WTC11 (cell line): ENCODE measurements around the gene RPL38. TPM values are rescaled to one million over a fixed set of nuclear protein-coding genes. Genes with fewer than 3 reads are reported as not detected.

Experiments used
- ATAC-seq: fragments of 200-7000 bp; cut with Tn5 transposase; 2 replicates; pipeline ENCODE4 v1.10.0; 2021; ENCODE audit warnings: mild to moderate bottlenecking, moderate library complexity
- CTCF ChIA-PET: fragments of 300-600 bp; sonication (Branson Sonifier 250); formaldehyde crosslinking; loops from one replicate; lab custom pipeline; 2021; ENCODE audit warnings: antibody characterized with exemption; lab: Charles Lee
- POLR2A ChIA-PET: fragments of 350-600 bp; sonication (Branson Sonifier 250); formaldehyde crosslinking; loops from one replicate; lab custom pipeline; 2021; ENCODE audit warnings: antibody characterized with exemption; lab: Charles Lee
- DNase-seq: peaks from one replicate; pipeline ENCODE4 v3.0.0; 2021; ENCODE audit warnings: low spot score
- H3K27ac Mint-ChIP-seq: 2 replicates; pipeline ENCODE4 v1.8.0; 2021; ENCODE audit warnings: mixed read lengths
- H3K27me3 Mint-ChIP-seq: 2 replicates; pipeline ENCODE4 v1.8.0; 2021; ENCODE audit warnings: low read depth, mild to moderate bottlenecking, moderate library complexity, mixed read lengths
- H3K36me3 Mint-ChIP-seq: 2 replicates; pipeline ENCODE4 v1.8.0; 2021; ENCODE audit warnings: mixed read lengths
- H3K4me1 Mint-ChIP-seq: 2 replicates; pipeline ENCODE4 v1.8.0; 2022; ENCODE audit warnings: mixed read lengths
- H3K4me3 Mint-ChIP-seq: 2 replicates; pipeline ENCODE4 v1.8.0; 2021; ENCODE audit warnings: mild to moderate bottlenecking, moderate library complexity, mixed read lengths
- H3K9me3 Mint-ChIP-seq: 2 replicates; pipeline ENCODE4 v1.8.0; 2021; ENCODE audit warnings: mixed read lengths
- CBFB ChIP-seq: sonication (generic); formaldehyde crosslinking; IDR thresholded peaks from 2 replicates; pipeline ENCODE4 v1.8.1; 2022; ENCODE audit warnings: mild to moderate bottlenecking, low read depth, missing genetic modification reagents
- FOXJ3 ChIP-seq: sonication (generic); formaldehyde crosslinking; IDR thresholded peaks from 2 replicates; pipeline ENCODE4 v1.9.0; 2021; ENCODE audit warnings: missing genetic modification reagents, mild to moderate bottlenecking, borderline replicate concordance
- GTF2I ChIP-seq: fragments of 250-450 bp; sonication (Bioruptor Pico); conservative IDR thresholded peaks from 2 replicates; pipeline ENCODE4 v1.4.0; 2021; ENCODE audit warnings: mild to moderate bottlenecking
- KAT7 ChIP-seq: sonication (generic); formaldehyde crosslinking; IDR thresholded peaks from 2 replicates; pipeline ENCODE4 v1.8.1; 2023; ENCODE audit warnings: missing genetic modification reagents, mild to moderate bottlenecking, borderline replicate concordance
- NR2C2 ChIP-seq: sonication (generic); formaldehyde crosslinking; IDR thresholded peaks from 2 replicates; pipeline ENCODE4 v1.8.0; 2022; ENCODE audit warnings: mild to moderate bottlenecking, missing genetic modification reagents
- RORB ChIP-seq: fragments of 250-450 bp; sonication (Bioruptor Pico); IDR thresholded peaks from 2 replicates; pipeline ENCODE4 v1.9.0; 2021; ENCODE audit warnings: mild to moderate bottlenecking
- SMAD3 ChIP-seq: sonication (generic); formaldehyde crosslinking; IDR thresholded peaks from 2 replicates; pipeline ENCODE4 v1.8.0; 2022; ENCODE audit warnings: missing genetic modification reagents, mild to moderate bottlenecking, borderline replicate concordance
- SP1 ChIP-seq: sonication (generic); formaldehyde crosslinking; conservative IDR thresholded peaks from 2 replicates; pipeline ENCODE4 v1.8.1; 2022; ENCODE audit warnings: missing genetic modification reagents
- ZNF219 ChIP-seq: sonication (generic); formaldehyde crosslinking; IDR thresholded peaks from 2 replicates; pipeline ENCODE4 v1.8.0; 2023; ENCODE audit warnings: missing genetic modification reagents, mild to moderate bottlenecking, borderline replicate concordance
- ZNF317 ChIP-seq: sonication (generic); formaldehyde crosslinking; IDR thresholded peaks from 2 replicates; pipeline ENCODE4 v1.8.1; 2023; ENCODE audit warnings: low read depth, mild to moderate bottlenecking, moderate library complexity, missing genetic modification reagents, borderline replicate concordance
- total RNA-seq: library from RNA; stranded (reverse); gene quantifications from 3 replicates; pipeline ENCODE4 v1.2.3, GENCODE V29; 2021
- TF ChIP-seq, protein P1 (sequence below): sonication (generic); formaldehyde crosslinking; IDR thresholded peaks from 2 replicates; pipeline ENCODE4 v1.8.1; 2023; ENCODE audit warnings: mild to moderate bottlenecking, missing genetic modification reagents, borderline replicate concordance
- TF ChIP-seq, protein P2 (sequence below): sonication (generic); formaldehyde crosslinking; IDR thresholded peaks from 2 replicates; pipeline ENCODE4 v1.8.0; 2022; ENCODE audit warnings: mild to moderate bottlenecking, missing genetic modification reagents
- TF ChIP-seq, protein P3 (sequence below): sonication (generic); formaldehyde crosslinking; IDR thresholded peaks from 2 replicates; pipeline ENCODE4 v1.8.1; 2022; ENCODE audit warnings: low read depth, missing genetic modification reagents, borderline replicate concordance
- TF ChIP-seq, protein P4 (sequence below): sonication (generic); formaldehyde crosslinking; conservative IDR thresholded peaks from 2 replicates; pipeline ENCODE4 v1.8.1; 2023; ENCODE audit warnings: mild to moderate bottlenecking, low read depth, missing genetic modification reagents, moderate library complexity
- TF ChIP-seq, protein P5 (sequence below): sonication (generic); formaldehyde crosslinking; IDR thresholded peaks from 2 replicates; pipeline ENCODE4 v1.8.0; 2023; ENCODE audit warnings: mild to moderate bottlenecking, missing genetic modification reagents
- TF ChIP-seq, protein P6 (sequence below): sonication (generic); formaldehyde crosslinking; IDR thresholded peaks from 2 replicates; pipeline ENCODE4 v1.8.1; 2022; ENCODE audit warnings: missing genetic modification reagents, borderline replicate concordance
- TF ChIP-seq, protein P7 (sequence below): sonication (generic); formaldehyde crosslinking; IDR thresholded peaks from 2 replicates; pipeline ENCODE4 v1.8.1; 2023; ENCODE audit warnings: mild to moderate bottlenecking, missing genetic modification reagents, moderate library complexity

Gene RPL38
- total RNA-seq, 1 experiment from 2014 or later = 1,170 TPM

DNA sequence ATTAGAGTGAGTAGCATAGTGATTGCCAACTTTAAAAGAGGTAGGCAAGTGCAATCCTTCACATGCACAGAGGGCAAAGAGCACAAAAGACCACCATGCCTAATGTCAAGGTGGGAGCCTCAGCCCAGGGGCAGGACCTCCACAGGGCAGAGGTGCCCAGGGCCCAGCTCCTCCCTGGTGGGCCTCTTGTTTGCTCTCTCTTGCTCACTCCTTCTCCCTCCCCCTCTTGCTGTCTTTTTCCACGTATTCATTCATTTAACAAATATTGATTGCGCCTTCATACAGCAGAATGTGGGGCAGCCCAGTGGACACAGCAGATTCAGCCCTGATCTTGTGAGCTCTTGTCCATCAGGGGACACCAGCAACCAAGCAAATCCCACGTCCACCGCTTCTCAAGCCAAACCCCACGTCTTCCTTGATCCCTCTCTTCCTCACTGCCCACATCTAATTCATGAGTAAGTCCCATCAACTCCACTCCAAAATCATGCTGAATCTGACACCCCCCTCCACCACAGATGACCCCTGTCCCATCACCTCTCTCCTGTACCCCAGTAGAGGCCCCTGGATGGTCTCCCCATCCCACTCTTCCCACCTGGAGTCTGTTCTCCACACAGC, 44.1 kb upstream of the RPL38 start:
- no peak overlapping the region for H3K27ac Mint-ChIP-seq
- ChIA-PET CTCF (interaction anchor here (2.6 kb wide), 1 partner anchor 40 kb away, joined by 9 read pairs; no protein-coding TSS in a partner anchor), POLR2A (no interaction called here)
- no peak for ATAC-seq
- TF ChIP-seq, protein P1, sequence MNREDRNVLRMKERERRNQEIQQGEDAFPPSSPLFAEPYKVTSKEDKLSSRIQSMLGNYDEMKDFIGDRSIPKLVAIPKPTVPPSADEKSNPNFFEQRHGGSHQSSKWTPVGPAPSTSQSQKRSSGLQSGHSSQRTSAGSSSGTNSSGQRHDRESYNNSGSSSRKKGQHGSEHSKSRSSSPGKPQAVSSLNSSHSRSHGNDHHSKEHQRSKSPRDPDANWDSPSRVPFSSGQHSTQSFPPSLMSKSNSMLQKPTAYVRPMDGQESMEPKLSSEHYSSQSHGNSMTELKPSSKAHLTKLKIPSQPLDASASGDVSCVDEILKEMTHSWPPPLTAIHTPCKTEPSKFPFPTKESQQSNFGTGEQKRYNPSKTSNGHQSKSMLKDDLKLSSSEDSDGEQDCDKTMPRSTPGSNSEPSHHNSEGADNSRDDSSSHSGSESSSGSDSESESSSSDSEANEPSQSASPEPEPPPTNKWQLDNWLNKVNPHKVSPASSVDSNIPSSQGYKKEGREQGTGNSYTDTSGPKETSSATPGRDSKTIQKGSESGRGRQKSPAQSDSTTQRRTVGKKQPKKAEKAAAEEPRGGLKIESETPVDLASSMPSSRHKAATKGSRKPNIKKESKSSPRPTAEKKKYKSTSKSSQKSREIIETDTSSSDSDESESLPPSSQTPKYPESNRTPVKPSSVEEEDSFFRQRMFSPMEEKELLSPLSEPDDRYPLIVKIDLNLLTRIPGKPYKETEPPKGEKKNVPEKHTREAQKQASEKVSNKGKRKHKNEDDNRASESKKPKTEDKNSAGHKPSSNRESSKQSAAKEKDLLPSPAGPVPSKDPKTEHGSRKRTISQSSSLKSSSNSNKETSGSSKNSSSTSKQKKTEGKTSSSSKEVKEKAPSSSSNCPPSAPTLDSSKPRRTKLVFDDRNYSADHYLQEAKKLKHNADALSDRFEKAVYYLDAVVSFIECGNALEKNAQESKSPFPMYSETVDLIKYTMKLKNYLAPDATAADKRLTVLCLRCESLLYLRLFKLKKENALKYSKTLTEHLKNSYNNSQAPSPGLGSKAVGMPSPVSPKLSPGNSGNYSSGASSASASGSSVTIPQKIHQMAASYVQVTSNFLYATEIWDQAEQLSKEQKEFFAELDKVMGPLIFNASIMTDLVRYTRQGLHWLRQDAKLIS (CRISPR knock-in tag) = no peak
- TF ChIP-seq SP1 (CRISPR knock-in tag) = no peak
- TF ChIP-seq FOXJ3 = no peak
- no peak for TF ChIP-seq NR2C2 (CRISPR knock-in tag)
- TF ChIP-seq CBFB (CRISPR knock-in tag) = no peak
- TF ChIP-seq, protein P2, sequence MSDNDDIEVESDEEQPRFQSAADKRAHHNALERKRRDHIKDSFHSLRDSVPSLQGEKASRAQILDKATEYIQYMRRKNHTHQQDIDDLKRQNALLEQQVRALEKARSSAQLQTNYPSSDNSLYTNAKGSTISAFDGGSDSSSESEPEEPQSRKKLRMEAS = no peak
- TF ChIP-seq, protein P3, sequence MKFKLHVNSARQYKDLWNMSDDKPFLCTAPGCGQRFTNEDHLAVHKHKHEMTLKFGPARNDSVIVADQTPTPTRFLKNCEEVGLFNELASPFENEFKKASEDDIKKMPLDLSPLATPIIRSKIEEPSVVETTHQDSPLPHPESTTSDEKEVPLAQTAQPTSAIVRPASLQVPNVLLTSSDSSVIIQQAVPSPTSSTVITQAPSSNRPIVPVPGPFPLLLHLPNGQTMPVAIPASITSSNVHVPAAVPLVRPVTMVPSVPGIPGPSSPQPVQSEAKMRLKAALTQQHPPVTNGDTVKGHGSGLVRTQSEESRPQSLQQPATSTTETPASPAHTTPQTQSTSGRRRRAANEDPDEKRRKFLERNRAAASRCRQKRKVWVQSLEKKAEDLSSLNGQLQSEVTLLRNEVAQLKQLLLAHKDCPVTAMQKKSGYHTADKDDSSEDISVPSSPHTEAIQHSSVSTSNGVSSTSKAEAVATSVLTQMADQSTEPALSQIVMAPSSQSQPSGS (CRISPR knock-in tag) = no peak
- TF ChIP-seq, protein P4, sequence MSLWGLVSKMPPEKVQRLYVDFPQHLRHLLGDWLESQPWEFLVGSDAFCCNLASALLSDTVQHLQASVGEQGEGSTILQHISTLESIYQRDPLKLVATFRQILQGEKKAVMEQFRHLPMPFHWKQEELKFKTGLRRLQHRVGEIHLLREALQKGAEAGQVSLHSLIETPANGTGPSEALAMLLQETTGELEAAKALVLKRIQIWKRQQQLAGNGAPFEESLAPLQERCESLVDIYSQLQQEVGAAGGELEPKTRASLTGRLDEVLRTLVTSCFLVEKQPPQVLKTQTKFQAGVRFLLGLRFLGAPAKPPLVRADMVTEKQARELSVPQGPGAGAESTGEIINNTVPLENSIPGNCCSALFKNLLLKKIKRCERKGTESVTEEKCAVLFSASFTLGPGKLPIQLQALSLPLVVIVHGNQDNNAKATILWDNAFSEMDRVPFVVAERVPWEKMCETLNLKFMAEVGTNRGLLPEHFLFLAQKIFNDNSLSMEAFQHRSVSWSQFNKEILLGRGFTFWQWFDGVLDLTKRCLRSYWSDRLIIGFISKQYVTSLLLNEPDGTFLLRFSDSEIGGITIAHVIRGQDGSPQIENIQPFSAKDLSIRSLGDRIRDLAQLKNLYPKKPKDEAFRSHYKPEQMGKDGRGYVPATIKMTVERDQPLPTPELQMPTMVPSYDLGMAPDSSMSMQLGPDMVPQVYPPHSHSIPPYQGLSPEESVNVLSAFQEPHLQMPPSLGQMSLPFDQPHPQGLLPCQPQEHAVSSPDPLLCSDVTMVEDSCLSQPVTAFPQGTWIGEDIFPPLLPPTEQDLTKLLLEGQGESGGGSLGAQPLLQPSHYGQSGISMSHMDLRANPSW (CRISPR knock-in tag) = no peak
- TF ChIP-seq, protein P5, sequence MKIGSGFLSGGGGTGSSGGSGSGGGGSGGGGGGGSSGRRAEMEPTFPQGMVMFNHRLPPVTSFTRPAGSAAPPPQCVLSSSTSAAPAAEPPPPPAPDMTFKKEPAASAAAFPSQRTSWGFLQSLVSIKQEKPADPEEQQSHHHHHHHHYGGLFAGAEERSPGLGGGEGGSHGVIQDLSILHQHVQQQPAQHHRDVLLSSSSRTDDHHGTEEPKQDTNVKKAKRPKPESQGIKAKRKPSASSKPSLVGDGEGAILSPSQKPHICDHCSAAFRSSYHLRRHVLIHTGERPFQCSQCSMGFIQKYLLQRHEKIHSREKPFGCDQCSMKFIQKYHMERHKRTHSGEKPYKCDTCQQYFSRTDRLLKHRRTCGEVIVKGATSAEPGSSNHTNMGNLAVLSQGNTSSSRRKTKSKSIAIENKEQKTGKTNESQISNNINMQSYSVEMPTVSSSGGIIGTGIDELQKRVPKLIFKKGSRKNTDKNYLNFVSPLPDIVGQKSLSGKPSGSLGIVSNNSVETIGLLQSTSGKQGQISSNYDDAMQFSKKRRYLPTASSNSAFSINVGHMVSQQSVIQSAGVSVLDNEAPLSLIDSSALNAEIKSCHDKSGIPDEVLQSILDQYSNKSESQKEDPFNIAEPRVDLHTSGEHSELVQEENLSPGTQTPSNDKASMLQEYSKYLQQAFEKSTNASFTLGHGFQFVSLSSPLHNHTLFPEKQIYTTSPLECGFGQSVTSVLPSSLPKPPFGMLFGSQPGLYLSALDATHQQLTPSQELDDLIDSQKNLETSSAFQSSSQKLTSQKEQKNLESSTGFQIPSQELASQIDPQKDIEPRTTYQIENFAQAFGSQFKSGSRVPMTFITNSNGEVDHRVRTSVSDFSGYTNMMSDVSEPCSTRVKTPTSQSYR (CRISPR knock-in tag) = no peak
- no peak for TF ChIP-seq RORB
- no peak for TF ChIP-seq ZNF219
- TF ChIP-seq SMAD3 (CRISPR knock-in tag) = no peak
- TF ChIP-seq ZNF317 (CRISPR knock-in tag) = no peak
- TF ChIP-seq, protein P6, sequence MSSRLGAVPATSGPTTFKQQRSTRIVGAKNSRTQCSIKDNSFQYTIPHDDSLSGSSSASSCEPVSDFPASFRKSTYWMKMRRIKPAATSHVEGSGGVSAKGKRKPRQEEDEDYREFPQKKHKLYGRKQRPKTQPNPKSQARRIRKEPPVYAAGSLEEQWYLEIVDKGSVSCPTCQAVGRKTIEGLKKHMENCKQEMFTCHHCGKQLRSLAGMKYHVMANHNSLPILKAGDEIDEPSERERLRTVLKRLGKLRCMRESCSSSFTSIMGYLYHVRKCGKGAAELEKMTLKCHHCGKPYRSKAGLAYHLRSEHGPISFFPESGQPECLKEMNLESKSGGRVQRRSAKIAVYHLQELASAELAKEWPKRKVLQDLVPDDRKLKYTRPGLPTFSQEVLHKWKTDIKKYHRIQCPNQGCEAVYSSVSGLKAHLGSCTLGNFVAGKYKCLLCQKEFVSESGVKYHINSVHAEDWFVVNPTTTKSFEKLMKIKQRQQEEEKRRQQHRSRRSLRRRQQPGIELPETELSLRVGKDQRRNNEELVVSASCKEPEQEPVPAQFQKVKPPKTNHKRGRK = no peak
- TF ChIP-seq, protein P7, sequence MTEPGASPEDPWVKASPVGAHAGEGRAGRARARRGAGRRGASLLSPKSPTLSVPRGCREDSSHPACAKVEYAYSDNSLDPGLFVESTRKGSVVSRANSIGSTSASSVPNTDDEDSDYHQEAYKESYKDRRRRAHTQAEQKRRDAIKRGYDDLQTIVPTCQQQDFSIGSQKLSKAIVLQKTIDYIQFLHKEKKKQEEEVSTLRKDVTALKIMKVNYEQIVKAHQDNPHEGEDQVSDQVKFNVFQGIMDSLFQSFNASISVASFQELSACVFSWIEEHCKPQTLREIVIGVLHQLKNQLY (CRISPR knock-in tag) = no peak
- no peak for TF ChIP-seq GTF2I (CRISPR knock-in tag)
- no peak for TF ChIP-seq KAT7
- H3K27me3 Mint-ChIP-seq = no peaks in the 10 kb centered on the region
- no peak for DNase-seq
- H3K4me3 Mint-ChIP-seq = no peak overlapping the region
- peaks cover 17% of the 10 kb centered on the region for H3K9me3 Mint-ChIP-seq
- no peaks in the 10 kb centered on the region for H3K36me3 Mint-ChIP-seq
- H3K4me1 Mint-ChIP-seq = 0 out of 2 replicates have a peak, but pooled peaks cover 2% of the 10 kb centered on the region
